Myometrial cell (primary cell): ENCODE data around the gene ERICH3. TPM values are rescaled to one million over a fixed set of nuclear protein-coding genes. Genes with fewer than 3 reads are reported as not detected.

ENCODE experiments used
- total RNA-seq: library from RNA; depleted of rRNA; stranded (reverse); fragments of >200 nt; gene quantifications from 2 replicates; pipeline ENCODE4 v1.2.3, GENCODE V29; 2015

The ERICH3 gene, protein sequence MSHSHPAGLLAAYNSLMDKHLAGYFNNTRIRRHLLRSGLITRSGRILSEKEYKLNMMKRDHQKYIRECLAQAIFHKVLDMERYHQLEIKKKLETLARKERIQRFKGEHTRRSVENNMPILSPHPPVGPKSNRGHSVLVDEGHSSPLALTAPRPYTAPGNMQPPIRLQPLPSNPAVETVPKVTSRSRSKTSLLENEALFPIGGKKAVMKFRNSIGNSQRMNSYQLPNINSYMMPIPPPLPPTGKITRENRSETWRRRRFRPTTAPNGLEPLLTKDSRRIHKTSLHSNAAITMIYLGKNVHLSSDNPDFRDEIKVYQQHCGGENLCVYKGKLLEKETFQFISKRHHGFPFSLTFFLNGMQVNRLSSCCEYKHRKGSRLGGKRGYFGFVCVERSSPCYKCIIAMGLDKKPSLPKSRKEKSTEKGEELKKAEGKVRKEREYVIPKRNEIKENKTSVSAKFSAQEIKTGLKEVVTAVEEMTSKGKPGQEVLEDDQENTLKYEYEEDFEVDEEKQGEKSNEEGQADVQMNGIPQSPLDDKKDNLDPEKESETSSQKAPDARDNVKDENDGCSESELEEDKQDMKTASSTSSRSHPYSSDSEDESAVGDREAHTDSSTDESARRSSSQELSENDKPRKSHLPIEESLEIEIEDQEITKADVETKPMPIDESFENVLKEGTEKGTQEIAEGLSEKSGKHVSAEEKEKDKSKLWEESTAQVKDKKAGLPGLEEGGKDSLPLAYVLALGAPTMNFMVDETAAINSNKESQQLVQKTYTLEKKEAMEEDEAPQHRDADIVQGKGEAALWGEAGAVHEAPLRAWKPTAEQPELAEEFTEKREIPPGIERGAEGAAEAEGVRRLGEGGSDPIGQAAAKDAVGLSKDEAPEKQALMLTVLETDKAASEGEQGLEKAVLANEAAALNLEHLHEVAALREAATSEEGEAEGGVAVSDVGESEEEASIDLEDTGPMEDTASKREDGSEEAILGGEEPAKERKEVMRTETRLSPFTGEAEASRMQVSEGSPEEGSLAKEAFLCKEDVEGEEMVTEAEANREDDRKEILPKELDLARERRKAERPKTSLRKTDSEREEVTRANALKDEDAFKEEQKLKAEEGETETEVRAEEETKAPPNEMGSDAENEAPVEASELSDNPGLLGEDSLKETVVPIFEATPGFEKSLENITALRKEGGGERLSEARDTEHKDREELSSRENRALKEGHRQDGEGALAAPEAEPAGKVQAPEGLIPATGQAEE (N-terminal part only)
- not detected in 2 replicates for total RNA-seq

DNA sequence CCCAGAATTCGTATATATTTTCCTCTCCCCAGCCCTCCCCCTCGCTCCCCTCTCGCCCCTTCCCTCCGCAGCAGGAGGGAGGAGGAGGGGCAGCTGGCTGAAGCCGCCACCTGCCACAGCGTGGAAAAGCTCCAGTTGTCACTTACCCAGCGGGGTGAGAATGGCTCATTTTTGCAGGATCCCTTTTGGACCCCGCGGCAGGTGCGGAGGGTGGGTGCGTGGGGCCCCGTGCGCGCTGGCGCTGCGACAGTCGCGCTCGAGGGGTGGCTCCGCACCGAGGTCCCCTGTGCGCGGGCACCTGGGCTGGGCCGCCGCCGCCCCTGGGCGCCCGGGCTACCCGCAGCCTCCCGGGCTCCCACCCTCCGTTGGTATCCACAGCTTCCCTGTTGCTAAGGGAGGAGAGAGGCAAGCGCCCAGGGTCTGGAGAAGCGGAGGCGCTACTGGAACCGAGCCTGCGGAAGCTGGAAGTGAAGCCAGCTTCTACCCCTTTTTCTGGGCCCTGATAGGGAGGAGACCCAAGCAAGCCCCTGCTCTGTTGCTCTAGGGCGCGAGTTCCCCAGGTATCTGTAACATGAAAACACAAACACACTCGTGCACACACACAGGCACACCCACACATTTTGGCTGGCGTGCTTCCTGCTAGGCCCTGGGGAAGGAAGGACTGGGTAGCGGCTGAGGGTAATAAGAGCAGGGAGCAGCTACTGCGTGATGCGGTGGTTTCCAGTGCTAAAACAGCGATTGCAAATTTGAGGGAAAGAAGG, at the start of gene ERICH3:
TSS of gene ERICH3 (minus strand) at position 442 of the 761 bp plus-strand sequence. CDS start at position 169, 273 bp downstream.

Other genes with a start within 250 kb of the ERICH3 start
- gene LRRC53, start 161.2 kb downstream of the ERICH3 start, total RNA-seq = not detected in 2 replicates
- 32.9 and 41.8 TPM in 2 replicates for gene CRYZ, start 59.3 kb upstream of the ERICH3 start, total RNA-seq
- 10.1 and 13.1 TPM in 2 replicates for gene TYW3, start 59.4 kb upstream of the ERICH3 start, total RNA-seq